SHP77 (cell line): ENCODE data around the gene SLK.

Experiments used
- DNase-seq, 2 experiments: peaks; one replicate each; lab custom pipeline; 2025; lab: John Stamatoyannopoulos, UW

Gene SLK

DNA sequence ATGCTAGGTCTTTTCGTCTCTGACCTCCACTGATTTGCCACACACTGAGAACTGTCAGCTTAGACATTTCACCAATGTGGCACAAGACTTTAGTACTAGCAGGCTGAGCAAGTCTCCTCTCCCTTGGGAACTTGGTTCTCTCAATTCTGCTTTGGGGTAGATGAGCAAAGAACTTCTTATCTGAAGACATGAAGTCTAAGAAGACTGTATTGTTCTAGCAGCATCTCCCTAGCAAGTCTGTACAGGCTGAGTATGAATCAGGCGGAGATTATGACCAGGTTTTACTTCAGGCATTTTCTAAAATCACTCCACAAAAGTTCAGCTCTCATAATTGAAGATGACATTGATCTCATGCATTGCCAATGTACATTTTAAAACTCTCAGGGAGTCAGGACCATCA is 25.1 kb upstream of the SLK start:
- DNase-seq: no peak

GRCh38 chr10:103942866-103943265 is 24.1 kb upstream of the SLK start:
- no peak for DNase-seq

DNA sequence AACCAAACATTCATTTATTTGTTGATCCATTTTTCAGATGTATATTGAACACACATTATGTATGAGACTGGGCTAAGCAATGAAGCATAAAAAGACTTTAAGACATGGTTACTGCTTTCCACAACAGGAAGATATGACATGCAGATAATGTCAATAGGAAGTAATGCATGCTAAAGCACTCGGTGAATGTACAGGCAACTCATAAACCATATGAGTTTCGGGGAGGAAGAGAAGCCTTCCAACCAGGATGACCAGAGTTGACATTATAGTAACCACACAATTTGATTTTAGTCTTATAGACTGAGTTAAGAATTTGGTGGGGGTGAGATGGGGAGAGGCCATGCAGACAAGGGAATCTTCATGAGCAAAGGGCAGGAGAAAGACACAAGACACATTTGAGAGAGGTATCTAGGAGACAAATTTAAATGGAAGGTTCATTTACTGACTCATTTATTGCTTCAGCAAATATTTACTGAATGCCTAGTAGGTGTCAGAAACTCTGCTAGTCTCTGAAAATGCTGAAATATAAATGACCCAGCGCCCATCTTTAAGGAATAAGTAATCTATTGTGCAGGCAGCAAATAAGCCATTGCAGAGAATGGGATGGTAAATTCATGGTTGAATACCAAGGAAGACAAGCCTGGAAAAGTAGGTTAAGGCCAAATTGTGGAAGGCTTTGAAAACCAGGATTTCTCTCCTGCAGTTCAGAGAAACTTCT is 19.0 kb upstream of the SLK start:
- no peak for DNase-seq

DNA sequence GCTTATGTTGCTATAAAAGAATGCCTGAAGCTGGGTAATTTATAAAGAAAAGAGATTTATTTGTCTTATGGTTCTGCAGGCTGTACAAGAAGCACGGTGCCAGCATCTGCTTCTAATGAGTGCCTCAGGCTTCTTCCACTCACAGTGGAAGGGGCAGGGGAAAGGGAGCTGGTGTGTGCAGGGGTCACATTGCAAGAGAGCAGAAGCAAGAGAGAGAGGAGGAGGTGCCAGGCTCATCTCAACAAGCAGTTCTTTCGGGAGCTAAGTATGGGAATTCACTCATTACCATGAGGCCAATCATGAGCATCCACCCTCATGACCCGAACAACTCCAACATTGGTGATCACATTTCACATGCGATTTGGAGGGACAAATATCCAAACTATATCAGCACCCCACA is 17.2 kb upstream of the SLK start:
- no peak for DNase-seq

GRCh38 chr10:103951183-103951582 is 15.8 kb upstream of the SLK start:
- DNase-seq: no peak

DNA sequence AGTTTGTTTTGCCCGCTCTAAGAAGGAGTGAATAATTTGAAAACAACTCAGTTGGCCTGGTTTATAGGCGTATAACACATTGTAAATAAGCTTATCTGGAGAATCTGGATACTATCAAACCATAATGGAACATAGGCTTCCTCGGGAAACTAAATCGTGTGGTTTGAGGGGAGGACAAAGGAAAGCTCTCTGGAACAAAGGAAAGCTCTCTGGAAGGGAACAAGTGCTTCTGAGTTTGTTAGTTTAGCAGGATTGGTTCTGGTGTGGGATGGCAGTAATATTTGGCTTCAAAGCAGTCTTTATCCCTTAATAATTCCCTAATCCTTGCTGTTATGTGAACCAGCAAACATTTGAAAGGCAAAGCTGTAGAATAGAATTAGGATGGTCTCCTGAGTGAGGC is 15.0 kb upstream of the SLK start:
- no peak for DNase-seq

DNA sequence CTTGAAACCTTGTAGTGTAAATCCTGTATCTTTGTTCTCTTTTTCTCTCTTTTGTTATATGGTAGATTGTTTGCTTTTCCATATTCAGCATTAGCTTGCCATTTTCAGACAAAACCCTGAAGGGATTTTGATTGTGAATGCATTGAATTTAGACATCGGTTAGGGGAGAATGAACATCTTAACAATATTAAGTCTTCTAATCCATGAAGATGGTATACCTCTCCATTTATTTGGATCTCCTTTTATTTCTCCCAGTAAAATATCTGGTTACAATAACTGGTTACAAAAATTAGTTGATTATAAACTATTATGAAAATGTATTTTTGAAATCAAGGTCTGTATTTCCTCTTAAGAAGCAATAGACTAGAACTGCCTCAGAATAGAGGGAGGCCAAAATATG is 12.4 kb upstream of the SLK start:
- DNase-seq: no peak

DNA sequence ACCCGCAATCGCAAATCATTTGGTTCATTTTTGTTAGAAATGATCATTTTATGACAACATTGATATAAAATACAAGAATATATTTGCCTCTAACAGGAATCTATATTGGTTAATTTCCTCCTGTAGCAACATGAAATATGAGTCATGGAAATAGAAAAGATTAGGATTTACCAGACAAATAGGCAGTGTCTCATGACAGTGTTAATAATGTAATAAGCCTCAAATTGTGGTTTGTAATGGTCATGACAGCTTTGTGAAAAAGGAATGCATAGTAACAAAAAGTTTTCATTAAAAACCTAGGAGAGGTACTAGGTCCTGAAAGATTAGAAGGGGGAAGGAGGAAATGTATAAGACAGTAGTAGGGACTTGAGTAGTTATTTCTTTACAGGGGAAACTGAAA is 7.9 kb upstream of the SLK start:
- no peak for DNase-seq

- DNase-seq: no peak
Measured at GRCh38 chr10:103960103-103960502, 6.8 kb upstream of the SLK start.

DNA sequence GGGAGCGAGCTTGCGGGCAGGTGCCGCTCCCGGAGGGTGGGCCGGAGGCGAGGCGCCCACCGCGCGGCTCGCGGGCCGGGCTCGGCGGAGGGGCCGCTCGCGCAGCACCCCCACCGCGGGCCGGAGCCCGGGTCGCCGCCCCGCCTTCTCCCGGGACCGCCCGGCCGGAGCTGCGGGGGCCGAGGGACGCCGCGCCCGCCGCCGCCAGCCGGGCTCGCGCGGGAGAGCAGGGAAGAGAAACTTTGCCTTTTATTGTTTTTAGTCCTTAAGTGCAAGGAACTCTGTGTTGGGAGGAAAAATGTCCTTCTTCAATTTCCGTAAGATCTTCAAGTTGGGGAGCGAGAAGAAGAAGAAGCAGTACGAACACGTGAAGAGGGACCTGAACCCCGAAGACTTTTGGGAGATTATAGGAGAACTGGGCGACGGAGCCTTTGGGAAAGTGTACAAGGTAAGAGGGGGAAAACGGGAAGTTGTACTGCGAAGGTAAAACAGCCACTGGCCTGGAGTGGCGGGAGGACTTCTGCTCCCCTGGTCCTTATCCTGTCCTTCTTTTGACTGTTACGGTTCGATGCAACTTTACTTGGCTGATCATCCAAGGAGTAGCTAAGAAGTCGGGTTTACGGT is 620 bp downstream of the SLK start:
- DNase-seq: no peak

GRCh38 chr10:103968441-103969391 is 1.8 kb downstream of the SLK start:
- no peak for DNase-seq

GRCh38 chr10:103969436-103969835 is 2.5 kb downstream of the SLK start:
- DNase-seq: no peak

DNA sequence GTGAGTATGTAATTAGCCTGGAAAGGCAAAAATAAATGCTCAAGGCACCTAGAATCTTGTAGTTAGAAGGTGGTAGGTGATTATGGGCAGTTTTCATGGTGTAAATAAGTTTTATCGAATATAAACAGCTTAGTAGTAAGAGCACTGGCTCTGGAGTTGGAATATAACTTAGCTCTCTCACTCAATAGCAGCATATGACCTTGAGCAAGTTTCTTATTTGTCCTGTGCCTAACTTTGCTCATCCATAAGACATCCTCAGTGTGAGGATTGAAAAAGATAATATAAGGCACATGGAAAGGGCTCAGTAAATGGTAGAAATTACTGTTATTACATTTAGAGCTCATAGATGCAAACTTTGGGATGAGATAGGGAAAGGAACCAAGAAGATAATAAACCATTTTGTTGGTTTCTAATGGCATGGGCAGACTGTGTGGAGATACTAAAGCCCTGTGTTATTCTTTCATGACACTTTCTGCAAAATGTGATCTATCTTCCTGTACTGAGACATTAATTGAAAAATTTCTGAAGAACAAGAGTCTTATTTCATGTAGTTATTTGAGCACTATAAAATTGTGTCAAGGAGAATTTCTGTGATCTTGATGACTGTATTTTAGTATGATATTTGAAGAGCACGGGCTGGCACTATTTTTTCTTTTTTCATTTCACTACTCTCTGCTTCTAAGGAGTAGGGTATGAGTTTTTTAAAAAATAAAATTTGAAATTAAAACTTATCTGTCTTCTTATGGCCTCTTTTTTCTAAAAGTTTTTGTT is 3.1 kb downstream of the SLK start:
- no peak for DNase-seq

- DNase-seq: no peak
Measured at GRCh38 chr10:103975169-103975568, 8.2 kb downstream of the SLK start.

- no peak for DNase-seq
Measured at GRCh38 chr10:103977204-103977603, 10.3 kb downstream of the SLK start.

GRCh38 chr10:103979530-103979929 is 12.6 kb downstream of the SLK start:
- no peak for DNase-seq

- DNase-seq: no peak
Measured at GRCh38 chr10:103980288-103980906, 13.5 kb downstream of the SLK start.

- DNase-seq: no peak
Measured at GRCh38 chr10:103982639-103983038, 15.7 kb downstream of the SLK start.

- no peak for DNase-seq
Measured at GRCh38 chr10:103983367-103983911, 16.5 kb downstream of the SLK start.

- no peak for DNase-seq
Measured at GRCh38 chr10:103985726-103986125, 18.8 kb downstream of the SLK start.

DNA sequence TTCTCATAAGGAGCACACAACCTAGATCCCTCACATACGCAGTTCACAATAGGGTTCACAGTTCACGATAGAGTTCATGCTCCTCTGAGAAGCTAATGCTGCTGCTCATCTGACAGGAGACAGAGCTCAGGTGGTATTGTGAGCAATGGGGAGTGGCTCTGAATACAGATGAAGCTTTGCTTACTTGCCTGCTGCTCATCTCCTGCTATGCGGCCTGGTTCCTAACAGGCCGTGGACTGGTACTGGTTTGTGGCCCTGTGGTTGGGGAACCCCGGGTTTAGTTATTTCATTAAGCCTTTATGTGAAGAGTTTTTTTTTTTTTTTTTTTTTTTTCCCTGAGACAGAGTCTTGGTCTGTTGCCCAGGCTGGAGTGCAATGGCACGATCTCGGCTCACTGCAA is 19.4 kb downstream of the SLK start:
- no peak for DNase-seq
